OCI-LY3 (cell line): Measurements from ENCODE around the gene ZEB1.
"Not testable (repeated sequence)": the region's sequence is repeated elsewhere in the genome, so short reads cannot be mapped to it uniquely, and the experiment has no call there.

Experiments used
- H2AFZ ChIP-seq: fragments of 200-600, 300-600 bp; shearing (Covaris generic); 2 replicates; pipeline ENCODE4 v1.6.0; 2014; ENCODE audit warnings: antibody characterized with exemption, low read depth, low read length
- H3K27ac ChIP-seq: fragments of 200-600, 300-600 bp; sonication (generic); 2 replicates; pipeline ENCODE4 v1.5.1; 2014; ENCODE audit warnings: mild to moderate bottlenecking, low read length, moderate library complexity, mixed read lengths
- H3K27me3 ChIP-seq: fragments of 200-600, 300-600 bp; sonication (generic); 2 replicates; pipeline ENCODE4 v1.6.1; 2014; ENCODE audit warnings: low read depth, low read length, mixed read lengths
- H3K36me3 ChIP-seq: fragments of 200-600, 300-600 bp; sonication (generic); replicated peaks from 2 replicates; pipeline ENCODE3; 2014; ENCODE audit warnings: low read depth, low read length, mixed read lengths
- H3K4me1 ChIP-seq: fragments of 300-600, 200-600 bp; sonication (generic); 2 replicates; pipeline ENCODE4 v1.6.1; 2014; ENCODE audit warnings: low read length, mixed read lengths
- H3K4me2 ChIP-seq: fragments of 200-600, 300-600 bp; sonication (generic); 2 replicates; pipeline ENCODE4 v1.6.1; 2014; ENCODE audit warnings: low read length, mixed read lengths
- H3K4me3 ChIP-seq: fragments of 300-600, 200-600 bp; sonication (generic); 2 replicates; pipeline ENCODE4 v1.5.1; 2014; ENCODE audit warnings: antibody characterized with exemption, mild to moderate bottlenecking, low read length, moderate library complexity
- H3K79me2 ChIP-seq: fragments of 300-600, 200-600 bp; shearing (Covaris generic); 2 replicates; pipeline ENCODE4 v1.6.1; 2014; ENCODE audit warnings: mild to moderate bottlenecking, low read length, mixed read lengths
- H3K9ac ChIP-seq: fragments of 300-600, 200-600 bp; shearing (Covaris generic); 2 replicates; pipeline ENCODE4 v1.6.0; 2014; ENCODE audit warnings: mild to moderate bottlenecking, low read length, moderate library complexity
- H3K9me3 ChIP-seq: fragments of 200-600, 300-600 bp; shearing (Covaris generic); 2 replicates; pipeline ENCODE4 v1.6.1; 2014; ENCODE audit warnings: low read length, mixed read lengths; ENCODE audit not compliant: insufficient read depth
- H4K20me1 ChIP-seq: fragments of 200-600, 300-600 bp; sonication (generic); 2 replicates; pipeline ENCODE4 v1.6.1; 2016; ENCODE audit warnings: low read length, mixed read lengths; ENCODE audit not compliant: insufficient read depth
- CTCF ChIP-seq: fragments of 200-600, 300-600 bp; sonication (generic); IDR thresholded peaks from 2 replicates; pipeline ENCODE4 v1.5.1; 2014; ENCODE audit warnings: antibody characterized with exemption, low read length, low read depth
- EZH2phosphoT487 ChIP-seq: fragments of 200-600 bp; shearing (Covaris generic); IDR thresholded peaks from 2 replicates; pipeline ENCODE4 v1.6.1; 2018; ENCODE audit warnings: antibody characterized with exemption, mixed run types, low read depth

Gene ZEB1

DNA sequence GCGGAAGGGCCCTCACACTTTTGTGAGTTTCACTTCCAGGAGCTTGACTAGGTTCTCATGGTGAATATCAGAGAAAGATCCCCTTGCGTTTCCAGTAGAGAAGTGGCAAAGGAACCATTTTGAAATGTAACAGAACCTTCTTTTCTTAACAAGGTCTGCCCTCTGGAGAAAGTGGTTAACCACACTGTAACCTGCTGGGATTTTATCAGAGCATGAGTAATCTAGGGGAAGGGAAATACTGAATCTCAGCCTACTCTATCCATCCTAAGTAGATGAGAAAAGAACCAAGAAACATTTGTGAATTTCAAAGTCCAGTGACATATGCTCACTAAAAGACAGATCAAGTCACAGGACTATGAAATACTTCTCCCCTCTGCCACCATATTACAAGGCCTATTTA, 235.5 kb downstream of the ZEB1 start:
- Histone ChIP-seq H3K36me3 (no peaks in the 10 kb centered on the region), H3K9me3 (peaks cover 19% of the 10 kb centered on the region; the same call in 1 of the 2 replicates), H3K79me2 (no peaks in the 10 kb centered on the region), H3K4me3 (no peak overlapping the region), H4K20me1 (no peaks in the 10 kb centered on the region), H3K27ac (no peak overlapping the region), H3K4me2 (no peak overlapping the region), H3K9ac (no peak overlapping the region), H3K27me3 (no peaks in the 10 kb centered on the region), H2AFZ (no peak overlapping the region), H3K4me1 (no peaks in the 10 kb centered on the region)
- TF ChIP-seq CTCF (no peak), EZH2phosphoT487 (no peak)

- no peaks in the 10 kb centered on the region for H3K4me1 ChIP-seq
- no peak overlapping the region for H3K27ac ChIP-seq
- H4K20me1 ChIP-seq, result no peaks in the 10 kb centered on the region
- H3K4me2 ChIP-seq, result no peak overlapping the region
- H3K27me3 ChIP-seq, result no peaks in the 10 kb centered on the region
- no peaks in the 10 kb centered on the region for H3K36me3 ChIP-seq
- peaks cover 19% of the 10 kb centered on the region; the same call in 1 of the 2 replicates for H3K9me3 ChIP-seq
- H3K4me3 ChIP-seq, result no peak overlapping the region
- TF ChIP-seq CTCF, result no peak
- no peak for TF ChIP-seq EZH2phosphoT487
- no peak overlapping the region for H2AFZ ChIP-seq
- H3K79me2 ChIP-seq, result no peaks in the 10 kb centered on the region
- no peak overlapping the region for H3K9ac ChIP-seq
Observed at GRCh38 chr10:31557854-31558253, 238.8 kb downstream of the ZEB1 start.

DNA sequence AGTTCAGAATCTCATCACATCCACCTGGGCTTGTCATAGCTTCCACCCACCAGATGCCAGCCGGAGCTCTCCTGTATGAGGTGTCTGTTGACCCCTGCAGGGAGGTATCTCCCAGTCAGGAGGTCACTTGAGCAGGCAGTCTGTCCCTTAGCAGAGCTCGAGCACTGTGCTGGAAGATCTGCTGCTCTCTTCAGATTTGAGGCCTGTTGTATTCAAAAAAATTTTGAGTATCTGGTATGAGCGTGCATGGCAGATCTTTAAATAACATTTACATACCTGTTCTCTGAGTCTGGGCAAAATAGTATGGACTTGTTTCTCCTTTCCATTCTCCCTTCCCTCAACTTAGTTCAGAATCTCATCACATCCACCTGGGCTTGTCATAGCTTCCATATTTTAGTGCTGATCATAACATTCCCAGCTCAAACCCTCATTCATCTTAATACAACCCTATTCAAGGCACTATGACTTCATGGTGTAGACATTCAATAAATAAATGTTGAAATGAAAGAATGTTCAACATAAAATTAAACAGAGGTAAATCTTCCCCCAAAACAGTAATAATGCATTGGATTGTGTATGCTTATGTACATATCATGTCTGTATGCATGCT, 249.3 kb downstream of the ZEB1 start:
- not testable (repeated sequence) for H3K4me2 ChIP-seq, H3K4me3 ChIP-seq, H4K20me1 ChIP-seq, H3K9ac ChIP-seq, H2AFZ ChIP-seq, H3K9me3 ChIP-seq, H3K79me2 ChIP-seq, H3K36me3 ChIP-seq, H3K27me3 ChIP-seq, H3K4me1 ChIP-seq, H3K27ac ChIP-seq

DNA sequence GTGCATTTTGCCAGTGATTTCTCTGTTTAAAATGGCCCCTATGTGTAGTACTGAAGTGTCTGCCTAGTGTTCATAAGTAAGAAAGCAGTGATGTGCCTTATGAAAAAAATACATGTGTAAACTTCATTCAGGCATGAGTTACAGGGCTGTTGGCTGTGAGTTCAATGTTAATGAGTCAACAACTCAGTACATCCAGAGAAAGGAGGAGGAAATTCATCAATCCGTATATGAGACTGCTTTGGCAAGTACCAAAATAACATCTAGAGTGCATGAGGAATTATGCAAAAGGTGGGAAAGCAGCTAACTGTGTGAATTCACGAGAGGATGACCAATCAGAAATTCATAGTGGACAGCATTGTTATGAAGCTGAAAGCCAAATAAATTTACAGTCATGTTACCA, 255.6 kb downstream of the ZEB1 start:
- no peak overlapping the region for H3K27ac ChIP-seq
- TF ChIP-seq EZH2phosphoT487 (no peak), CTCF (no peak)
- no peaks in the 10 kb centered on the region for H4K20me1 ChIP-seq
- H2AFZ ChIP-seq, result no peak overlapping the region
- peaks cover 10% of the 10 kb centered on the region for H3K36me3 ChIP-seq
- H3K4me1 ChIP-seq, result peaks cover 18% of the 10 kb centered on the region
- H3K4me2 ChIP-seq, result no peak overlapping the region
- no peak overlapping the region for H3K4me3 ChIP-seq
- H3K79me2 ChIP-seq, result no peaks in the 10 kb centered on the region
- peaks cover 3% of the 10 kb centered on the region; the same call in 1 of the 2 replicates for H3K9me3 ChIP-seq
- no peaks in the 10 kb centered on the region for H3K27me3 ChIP-seq
- H3K9ac ChIP-seq, result no peak overlapping the region
